GM12872 (cell line): Measurements from ENCODE around the gene SLC35E1.

Experiments used
- TF ChIP-seq, protein P1 (sequence below): IDR thresholded peaks from 3 replicates; pipeline ENCODE4 v1.5.1; 2011; ENCODE audit warnings: low read depth, mild to moderate bottlenecking, low read length, moderate library complexity; ENCODE audit not compliant: insufficient read depth

SLC35E1 gene

DNA sequence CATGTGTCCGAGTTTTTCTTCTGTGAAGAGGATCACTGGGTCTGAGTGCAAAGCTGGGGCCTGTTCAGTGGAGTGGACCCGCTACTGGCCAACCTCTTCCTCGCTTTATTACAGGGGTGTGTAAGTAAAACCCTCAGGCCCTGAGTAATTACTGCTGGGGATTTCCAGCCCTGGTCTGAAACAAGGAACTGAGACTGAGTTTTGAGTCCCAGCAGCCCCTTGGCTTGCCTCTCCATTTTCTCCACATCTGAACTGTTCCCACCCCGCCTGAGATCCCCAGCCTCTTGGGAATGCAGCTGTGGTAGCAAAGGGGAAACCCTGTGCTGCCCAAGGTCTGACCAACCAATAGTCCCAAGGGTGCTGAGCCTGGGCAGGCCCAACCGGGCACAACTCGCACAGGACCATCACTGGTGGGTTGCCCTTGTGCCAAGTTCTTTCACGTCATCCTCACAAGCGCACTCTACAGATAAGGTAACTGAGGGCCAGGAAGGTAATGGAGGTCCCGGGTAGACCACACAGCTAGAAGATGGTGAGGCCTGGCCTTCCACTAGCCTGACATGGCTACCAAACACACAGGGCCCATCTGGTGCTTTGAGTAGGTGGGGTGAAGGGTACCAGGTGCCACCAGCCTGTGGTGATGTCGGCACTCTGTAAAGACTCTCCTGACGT, 13.7 kb upstream of the SLC35E1 start:
- TF ChIP-seq, protein P1, sequence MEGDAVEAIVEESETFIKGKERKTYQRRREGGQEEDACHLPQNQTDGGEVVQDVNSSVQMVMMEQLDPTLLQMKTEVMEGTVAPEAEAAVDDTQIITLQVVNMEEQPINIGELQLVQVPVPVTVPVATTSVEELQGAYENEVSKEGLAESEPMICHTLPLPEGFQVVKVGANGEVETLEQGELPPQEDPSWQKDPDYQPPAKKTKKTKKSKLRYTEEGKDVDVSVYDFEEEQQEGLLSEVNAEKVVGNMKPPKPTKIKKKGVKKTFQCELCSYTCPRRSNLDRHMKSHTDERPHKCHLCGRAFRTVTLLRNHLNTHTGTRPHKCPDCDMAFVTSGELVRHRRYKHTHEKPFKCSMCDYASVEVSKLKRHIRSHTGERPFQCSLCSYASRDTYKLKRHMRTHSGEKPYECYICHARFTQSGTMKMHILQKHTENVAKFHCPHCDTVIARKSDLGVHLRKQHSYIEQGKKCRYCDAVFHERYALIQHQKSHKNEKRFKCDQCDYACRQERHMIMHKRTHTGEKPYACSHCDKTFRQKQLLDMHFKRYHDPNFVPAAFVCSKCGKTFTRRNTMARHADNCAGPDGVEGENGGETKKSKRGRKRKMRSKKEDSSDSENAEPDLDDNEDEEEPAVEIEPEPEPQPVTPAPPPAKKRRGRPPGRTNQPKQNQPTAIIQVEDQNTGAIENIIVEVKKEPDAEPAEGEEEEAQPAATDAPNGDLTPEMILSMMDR: no peak

- TF ChIP-seq, protein P1: no peak
These were observed 13.0 kb upstream of the SLC35E1 start for GRCh38 chr19:16585094-16585801.

GRCh38 chr19:16584248-16585093, 12.3 kb upstream of the SLC35E1 start:
- TF ChIP-seq, protein P1: no peak

GRCh38 chr19:16582486-16583261, 10.5 kb upstream of the SLC35E1 start:
- TF ChIP-seq, protein P1: no peak

- TF ChIP-seq, protein P1: no peak
These were observed 9.7 kb upstream of the SLC35E1 start for GRCh38 chr19:16581971-16582343.

GRCh38 chr19:16581145-16581970, 9.1 kb upstream of the SLC35E1 start:
- TF ChIP-seq, protein P1: peak; percentile 11; the same call in 1 of the 3 replicates
